ENCODE data around the gene TBC1D20. TPM values are rescaled to one million over a fixed set of nuclear protein-coding genes. Genes with fewer than 3 reads are reported as not detected.

The TBC1D20 gene
- total and polyA plus RNA-seq, 8 donors, result 33.4 to 42.6 (median 35.9) TPM

DNA sequence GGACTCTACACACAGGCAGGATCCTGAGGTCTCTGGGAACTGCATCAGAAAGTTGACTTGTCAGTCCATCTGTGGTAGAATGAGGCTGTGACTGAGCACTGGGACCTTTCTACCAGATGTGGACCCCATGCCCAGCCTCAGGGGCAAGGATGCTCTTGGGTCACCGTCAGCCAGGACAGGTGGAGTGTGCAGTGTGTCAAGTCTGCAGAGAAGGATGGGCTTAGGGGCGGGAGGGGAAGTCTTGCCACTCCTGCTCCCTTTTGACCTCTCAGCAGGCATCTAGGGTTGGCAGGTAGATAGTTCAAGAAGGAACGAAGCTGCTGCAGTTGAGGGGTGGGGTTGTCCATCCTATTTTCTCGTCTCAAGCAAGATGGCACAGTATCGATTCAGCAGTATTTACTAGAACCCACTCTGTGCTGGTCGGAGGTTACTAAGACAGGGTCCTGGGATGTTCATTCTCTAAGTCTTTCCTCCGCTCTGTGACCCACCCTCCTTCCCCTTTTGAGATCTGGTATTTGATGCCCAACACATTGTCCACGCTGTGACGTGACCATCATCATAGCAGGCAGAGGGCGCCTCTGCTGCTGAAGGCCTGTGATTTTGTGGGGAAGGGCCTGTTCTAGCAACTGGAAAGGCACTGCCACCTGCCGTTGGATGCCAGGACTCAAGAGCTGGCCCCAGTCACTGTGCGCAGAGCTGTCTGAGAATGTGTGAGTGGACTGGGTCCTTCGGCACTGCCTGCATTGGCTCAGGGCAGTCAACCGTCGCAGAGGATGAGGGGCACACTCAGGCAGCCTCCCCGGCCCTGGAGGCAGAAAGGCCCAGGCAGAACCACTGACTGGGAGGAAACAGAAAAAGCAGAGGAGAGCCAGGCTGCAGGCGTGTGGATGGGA is 31.1 kb downstream of the TBC1D20 start:
- peak in 2 of 4 donors; percentile 41 to 76 for DNase-seq
- peak; percentile 82 for ATAC-seq
- intact Hi-C loops (cut with DNase I), result no loop called here
- Histone ChIP-seq H3K27me3 (no peaks in the 10 kb centered on the region), H3K27ac (peak overlapping the region in 1 of 2 donors; percentile 13), H3K4me3 (no peak overlapping the region), H3K4me1 (no peaks in the 10 kb centered on the region), H3K9me3 (no peaks in the 10 kb centered on the region), H3K36me3 (peaks cover 0 to 89% of the 10 kb centered on the region in 2 donors)
- TF ChIP-seq, protein P1, sequence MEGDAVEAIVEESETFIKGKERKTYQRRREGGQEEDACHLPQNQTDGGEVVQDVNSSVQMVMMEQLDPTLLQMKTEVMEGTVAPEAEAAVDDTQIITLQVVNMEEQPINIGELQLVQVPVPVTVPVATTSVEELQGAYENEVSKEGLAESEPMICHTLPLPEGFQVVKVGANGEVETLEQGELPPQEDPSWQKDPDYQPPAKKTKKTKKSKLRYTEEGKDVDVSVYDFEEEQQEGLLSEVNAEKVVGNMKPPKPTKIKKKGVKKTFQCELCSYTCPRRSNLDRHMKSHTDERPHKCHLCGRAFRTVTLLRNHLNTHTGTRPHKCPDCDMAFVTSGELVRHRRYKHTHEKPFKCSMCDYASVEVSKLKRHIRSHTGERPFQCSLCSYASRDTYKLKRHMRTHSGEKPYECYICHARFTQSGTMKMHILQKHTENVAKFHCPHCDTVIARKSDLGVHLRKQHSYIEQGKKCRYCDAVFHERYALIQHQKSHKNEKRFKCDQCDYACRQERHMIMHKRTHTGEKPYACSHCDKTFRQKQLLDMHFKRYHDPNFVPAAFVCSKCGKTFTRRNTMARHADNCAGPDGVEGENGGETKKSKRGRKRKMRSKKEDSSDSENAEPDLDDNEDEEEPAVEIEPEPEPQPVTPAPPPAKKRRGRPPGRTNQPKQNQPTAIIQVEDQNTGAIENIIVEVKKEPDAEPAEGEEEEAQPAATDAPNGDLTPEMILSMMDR (IDR thresholded peaks at IDR 0.05), result peak; percentile 4 to 21

DNA sequence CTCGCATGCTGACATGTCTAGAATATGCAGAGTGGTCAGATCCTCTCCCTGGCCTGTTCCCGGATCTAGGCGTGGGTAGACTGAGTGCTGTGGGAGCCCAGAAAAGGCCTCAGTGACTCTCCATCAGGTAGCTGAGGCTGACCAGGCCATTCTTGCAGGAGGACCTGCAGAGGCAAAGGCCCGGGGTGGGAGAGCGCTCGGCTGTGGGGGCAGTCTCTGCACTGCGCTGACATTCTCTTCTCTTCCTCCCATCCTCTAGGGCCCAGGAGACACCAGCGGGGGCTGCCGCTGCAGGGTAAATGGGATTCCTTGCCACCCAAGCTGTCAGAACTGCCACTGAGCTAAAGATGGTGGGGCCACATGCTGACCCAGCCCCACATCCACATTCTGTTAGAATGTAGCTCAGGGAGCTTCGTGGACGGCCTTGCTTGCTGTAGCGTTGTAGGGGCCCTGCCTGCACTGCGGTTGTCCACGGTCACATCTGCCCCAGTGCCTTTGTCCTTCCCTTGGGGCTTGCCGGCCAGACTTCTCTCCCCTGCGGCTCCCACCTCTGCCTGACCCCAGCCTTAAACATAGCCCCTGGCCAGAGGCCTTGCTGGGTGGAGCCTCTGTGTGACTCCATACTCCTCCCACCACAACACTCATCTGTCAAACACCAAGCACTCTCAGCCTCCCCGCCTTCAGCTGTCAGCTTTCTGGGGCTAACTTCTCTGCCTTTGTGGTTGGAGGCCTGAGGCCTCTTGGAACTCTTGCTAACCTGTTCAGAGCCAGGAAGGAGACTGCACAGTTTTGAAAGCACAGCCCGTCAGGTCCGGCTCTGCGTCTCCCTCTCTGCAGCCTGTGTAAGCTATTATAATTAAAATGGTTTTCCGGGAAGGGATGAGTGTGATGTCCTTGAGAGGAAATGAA is 32.0 kb downstream of the TBC1D20 start:
- no peak for ATAC-seq
- H3K36me3 ChIP-seq, result peaks cover 0 to 85% of the 10 kb centered on the region in 2 donors
- H3K27ac ChIP-seq, result no peak overlapping the region
- no peaks in the 10 kb centered on the region for H3K4me1 ChIP-seq
- intact Hi-C loops (cut with DNase I), result no loop called here
- H3K4me3 ChIP-seq, result no peak overlapping the region
- H3K9me3 ChIP-seq, result no peaks in the 10 kb centered on the region
- TF ChIP-seq, protein P1 (IDR thresholded peaks at IDR 0.05), result no peak
- DNase-seq, result no peak
- no peaks in the 10 kb centered on the region for H3K27me3 ChIP-seq

DNA sequence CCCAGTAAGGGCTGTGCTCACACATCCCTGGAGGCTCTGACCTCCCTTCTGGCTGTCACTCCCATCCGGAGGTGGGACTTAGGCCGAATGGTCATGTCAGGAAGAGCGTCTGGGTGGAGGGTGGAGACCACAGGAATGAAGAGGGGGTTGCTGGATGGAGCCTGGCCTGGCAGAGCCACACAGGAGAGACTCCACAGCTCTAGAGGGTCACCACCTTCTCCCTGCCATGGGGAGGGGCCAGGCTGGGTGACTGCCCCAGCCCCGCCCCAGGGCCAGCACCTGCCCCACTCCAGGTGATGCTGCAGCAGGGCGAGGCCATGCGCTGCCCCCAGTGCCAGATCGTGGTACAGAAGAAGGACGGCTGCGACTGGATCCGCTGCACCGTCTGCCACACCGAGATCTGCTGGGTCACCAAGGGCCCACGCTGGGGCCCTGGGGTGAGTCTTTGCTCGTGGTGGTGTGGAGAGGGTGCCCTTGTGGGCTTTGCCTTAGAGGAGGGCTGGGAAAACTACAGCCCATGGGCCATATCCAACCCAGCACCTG is 33.6 kb downstream of the TBC1D20 start:
- intact Hi-C loops (cut with DNase I), result no loop called here
- Histone ChIP-seq H3K9me3 (no peaks in the 10 kb centered on the region), H3K27ac (no peak overlapping the region), H3K36me3 (peaks cover 0 to 89% of the 10 kb centered on the region in 2 donors), H3K27me3 (no peaks in the 10 kb centered on the region), H3K4me1 (no peaks in the 10 kb centered on the region), H3K4me3 (no peak overlapping the region)
- TF ChIP-seq, protein P1 (IDR thresholded peaks at IDR 0.05), result no peak
- no peak for DNase-seq
- ATAC-seq, result no peak

DNA sequence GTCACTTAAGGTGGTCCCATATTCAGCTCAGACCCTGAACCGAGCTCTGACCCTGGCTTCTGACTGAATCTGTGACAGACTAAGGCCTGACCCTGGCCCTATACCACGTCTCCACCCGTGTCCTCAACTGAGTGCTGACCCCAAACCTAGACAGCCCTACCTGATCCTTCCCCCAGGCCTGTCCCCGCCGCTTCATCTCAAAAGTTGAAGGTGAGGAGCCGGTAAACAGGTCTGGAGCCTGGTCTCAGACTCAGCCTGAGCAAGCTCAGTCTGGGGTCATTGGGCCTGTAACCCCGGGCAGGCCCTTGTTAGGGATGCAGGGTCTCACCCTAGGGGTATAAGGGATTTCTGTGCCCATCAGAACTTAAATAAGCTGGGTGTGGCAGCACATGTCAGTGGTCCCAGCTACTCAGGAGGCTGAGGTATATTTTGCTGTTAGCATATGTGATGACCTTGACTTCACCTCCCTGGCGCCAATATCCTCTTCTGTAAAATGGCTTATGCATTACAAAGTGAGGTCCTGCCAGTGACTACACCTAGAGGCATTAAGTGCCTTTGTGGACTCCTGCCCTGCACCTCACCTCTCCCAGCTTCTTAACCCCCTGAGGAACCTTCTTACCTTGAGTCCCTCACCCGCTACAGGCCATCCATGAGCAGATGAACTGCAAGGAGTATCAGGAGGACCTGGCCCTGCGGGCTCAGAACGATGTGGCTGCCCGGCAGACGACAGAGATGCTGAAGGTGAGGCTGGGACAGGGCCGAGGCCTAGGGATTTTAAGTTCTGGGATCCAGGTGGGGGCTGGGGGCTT is 34.3 kb downstream of the TBC1D20 start:
- no peaks in the 10 kb centered on the region for H3K4me1 ChIP-seq
- H3K36me3 ChIP-seq, result peaks cover 0 to 93% of the 10 kb centered on the region in 2 donors
- no peak for ATAC-seq
- no peaks in the 10 kb centered on the region for H3K9me3 ChIP-seq
- no peaks in the 10 kb centered on the region for H3K27me3 ChIP-seq
- TF ChIP-seq, protein P1 (IDR thresholded peaks at IDR 0.05), result no peak
- no peak overlapping the region for H3K27ac ChIP-seq
- no peak for DNase-seq
- intact Hi-C loops (cut with DNase I), result no loop called here
- H3K4me3 ChIP-seq, result no peak overlapping the region

Measured in left lung (tissue), 10 donors.